Central memory CD4-positive, alpha-beta T cell (primary cell): Measurements from ENCODE around the gene HARBI1.
A peak's percentile ranks its signal among the peaks of the same experiment; 100 is the strongest.
"Not testable (repeated sequence)": the region's sequence is repeated elsewhere in the genome, so short reads cannot be mapped to it uniquely, and the experiment has no call there.

Source experiments
- DNase-seq: peaks from one replicate; pipeline ENCODE4 v3.0.0; 2022

HARBI1 gene

DNA sequence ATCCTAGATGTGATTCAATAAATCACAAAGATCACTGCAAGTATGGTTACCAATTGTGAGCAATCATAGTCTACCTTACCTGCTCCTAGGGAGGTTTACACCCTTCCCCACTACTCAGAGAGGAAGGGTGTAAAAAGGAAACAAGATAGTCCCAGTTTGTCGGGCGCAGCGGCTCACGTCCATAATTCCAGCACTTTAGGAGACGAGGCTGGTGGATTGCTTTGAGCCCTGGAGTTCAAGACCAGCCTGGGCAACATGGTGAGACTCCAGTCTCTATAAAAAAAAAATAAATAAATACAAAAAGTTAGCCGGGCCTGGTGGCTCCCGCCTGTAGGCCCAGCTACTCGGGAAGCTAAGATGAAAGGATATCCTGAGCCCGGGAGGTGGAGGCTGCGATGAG lies 22.2 kb downstream of the HARBI1 start:
- no peak for DNase-seq

DNA sequence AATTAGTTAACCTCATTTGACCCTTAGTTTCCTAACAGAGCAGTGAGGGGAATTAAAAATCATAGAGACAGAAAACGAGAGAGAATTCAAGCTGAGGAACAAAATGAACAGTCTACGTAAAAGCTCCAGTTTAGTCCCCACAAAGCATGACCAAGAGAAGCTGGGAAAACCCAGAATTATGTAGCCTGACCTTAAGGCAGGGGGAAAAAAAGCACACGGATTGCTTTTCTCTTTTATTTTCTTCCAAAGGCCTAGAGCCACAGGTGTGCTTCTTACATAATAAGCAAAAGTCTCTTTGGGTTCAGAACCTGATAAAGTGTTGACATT lies 22.7 kb downstream of the HARBI1 start:
- DNase-seq: no peak

DNA sequence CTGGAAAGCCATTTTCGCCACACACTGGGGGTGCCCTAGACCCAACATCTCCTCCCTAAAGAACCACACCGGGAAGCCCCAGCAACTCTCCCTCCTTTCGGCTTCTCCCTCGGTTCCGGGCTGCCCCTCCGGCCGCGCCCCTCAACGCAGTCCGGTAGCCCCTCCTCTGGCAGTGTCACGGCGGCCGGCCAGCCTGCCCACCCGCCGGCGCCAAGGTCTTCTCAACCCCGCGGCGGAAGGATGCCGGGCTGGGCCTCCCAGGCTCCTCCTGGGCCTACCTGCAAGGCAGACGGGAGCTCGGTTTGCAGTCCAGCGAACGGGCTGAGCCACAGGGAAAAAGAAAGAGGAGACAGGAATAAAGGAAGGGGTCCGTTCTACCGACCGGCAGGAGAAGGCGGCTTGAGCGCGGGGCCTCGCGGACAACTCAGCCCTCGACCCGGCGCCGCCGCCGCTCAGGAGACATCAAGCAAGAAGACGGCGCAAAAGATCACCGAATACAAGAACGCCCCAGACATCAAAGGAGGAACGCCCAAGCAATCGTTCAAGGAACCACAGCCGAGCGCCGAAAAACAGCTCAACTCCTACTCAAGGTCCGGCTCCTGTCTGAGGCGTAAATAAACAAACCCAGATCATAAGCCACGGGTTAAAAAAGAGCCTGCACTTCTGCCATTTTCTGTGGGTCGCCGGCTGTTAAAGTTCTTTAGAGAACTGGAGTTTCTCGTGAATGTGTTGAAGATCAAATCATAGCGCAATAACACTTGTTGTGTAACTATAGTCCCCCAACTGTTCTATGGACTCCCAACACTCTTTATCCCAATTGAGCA lies 23.3 kb downstream of the HARBI1 start, which contains the start of gene AMBRA1:
TSS of gene AMBRA1 (minus strand) at position 474 of the 824 bp plus-strand sequence. CDS start 45,643 bp downstream, outside the sequence.
- peak; percentile 79 for DNase-seq

DNA sequence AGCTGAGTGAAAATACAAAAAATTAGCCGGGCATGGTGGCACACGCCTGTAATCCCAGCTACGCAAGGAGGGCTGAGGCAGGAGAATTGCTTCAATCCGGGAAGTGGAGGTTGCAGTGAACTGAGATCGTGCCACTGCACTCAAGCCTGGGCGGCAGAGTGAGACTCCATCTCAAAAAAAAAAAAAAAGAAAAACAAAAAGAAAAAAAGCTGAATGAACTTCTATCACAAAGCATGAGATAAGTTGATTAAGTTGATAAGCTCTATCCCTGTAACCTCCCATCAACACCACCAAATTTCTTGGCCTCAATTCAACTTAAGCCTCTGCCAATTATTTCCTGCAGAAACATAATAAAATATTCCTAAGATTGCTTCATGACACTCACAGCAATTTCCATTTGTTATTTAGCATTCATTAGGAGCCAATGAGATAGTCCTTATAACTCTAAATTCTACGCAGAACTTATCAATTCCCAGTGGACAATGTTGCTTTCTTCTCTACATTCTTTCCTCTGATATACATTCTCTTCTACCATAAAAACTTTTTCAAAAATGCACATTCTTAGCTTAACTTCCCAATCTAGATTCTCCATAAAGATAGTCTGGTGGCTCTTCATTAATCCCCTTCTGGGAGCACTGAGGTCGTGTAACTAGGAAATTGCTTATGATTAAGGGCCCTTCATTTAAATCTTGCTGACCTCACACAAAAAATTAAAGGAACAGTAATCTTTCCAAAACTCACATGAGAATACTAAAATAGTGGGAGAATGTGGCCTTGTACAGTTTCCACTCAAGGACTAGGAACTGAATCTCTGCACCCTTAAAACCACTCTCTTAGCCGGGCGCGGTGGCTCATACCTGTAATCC lies 26.1 kb downstream of the HARBI1 start:
- DNase-seq: no peak

DNA sequence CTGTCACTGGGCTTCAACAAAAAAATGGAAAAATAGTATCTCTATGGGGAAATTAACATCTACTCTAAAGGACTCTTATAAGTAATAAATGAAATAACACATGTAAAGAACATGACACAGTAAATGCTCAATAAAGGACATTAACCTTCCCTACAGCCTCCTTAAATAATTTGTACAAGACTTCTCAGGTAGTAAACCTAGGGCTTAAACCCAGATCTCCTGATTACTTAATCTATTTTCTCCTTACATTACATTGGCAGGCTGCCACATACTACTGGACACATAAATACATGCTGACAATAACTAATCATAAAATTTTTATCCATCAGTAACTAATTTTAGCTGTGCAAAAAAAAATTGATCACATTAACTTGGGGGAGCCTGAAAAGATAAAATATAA lies 28.1 kb downstream of the HARBI1 start:
- DNase-seq: no peak

DNA sequence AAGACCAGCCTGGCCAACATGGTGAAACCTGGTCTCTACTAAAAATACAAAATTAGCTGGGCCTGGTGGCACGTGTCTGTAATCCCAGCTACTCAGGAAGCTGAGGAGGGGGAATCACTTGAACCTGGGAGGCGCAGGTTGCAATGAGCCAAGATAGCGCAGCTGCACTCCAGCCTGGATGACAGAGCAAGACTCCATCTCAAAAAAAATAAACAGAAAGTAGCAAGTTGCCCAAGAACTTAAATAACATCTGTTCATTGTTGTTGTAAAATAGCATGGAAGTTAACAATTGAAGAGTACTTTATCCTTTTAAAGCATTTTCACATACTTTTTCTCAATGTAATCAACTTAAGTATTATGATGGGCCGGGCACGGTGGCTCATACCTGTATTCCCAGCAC lies 28.9 kb downstream of the HARBI1 start:
- DNase-seq: no peak

DNA sequence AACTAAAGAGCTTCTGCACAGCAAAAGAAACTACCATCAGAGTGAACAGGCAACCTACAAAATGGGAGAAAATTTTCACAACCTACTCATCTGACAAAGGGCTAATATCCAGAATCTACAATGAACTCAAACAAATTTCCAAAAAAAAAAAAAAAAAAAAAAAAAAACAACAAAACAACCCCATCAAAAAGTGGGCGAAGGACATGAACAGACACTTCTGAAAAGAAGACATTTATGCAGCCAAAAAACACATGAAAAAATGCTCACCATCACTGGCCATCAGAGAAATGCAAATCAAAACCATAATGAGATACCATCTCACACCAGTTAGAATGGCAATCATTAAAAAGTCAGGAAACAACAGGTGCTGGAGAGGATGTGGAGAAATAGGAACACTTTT lies 33.5 kb downstream of the HARBI1 start:
- DNase-seq: not testable (repeated sequence)

DNA sequence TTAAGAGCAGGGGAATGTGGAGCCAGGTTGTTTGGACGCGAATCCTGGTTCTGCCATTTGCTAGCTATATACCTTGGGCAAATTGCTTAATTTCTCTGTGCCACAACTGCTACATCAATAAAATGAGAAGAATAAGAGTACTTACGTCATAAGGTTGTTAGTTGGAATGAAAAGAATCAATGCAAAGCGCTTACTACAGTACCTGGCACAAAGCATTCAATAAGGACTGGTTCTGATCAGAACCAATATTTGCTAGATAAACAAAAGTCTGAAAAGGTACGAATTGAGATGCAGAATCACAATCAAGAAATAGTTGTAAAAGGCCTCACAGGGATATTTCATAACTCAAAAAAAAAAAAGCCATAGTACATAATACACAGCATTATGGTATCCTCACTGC lies 34.4 kb downstream of the HARBI1 start:
- DNase-seq: no peak

DNA sequence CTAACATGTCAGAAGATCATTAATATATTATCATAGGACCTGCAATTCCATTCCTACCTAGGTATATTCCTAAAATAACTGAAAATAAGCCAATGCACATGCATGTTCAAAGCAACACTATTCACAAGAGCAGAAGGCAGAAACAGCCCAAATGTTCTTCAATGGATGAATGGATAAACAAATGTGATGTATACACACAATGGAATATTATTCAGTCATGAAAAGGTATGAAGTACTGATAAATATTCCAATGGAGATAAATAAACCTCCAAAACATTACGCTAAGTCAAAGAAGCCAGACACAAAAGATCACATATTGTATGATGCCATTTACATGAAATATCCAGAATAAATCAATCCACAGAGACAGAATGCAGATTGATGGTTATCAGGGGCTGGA lies 40.0 kb downstream of the HARBI1 start:
- no peak for DNase-seq

DNA sequence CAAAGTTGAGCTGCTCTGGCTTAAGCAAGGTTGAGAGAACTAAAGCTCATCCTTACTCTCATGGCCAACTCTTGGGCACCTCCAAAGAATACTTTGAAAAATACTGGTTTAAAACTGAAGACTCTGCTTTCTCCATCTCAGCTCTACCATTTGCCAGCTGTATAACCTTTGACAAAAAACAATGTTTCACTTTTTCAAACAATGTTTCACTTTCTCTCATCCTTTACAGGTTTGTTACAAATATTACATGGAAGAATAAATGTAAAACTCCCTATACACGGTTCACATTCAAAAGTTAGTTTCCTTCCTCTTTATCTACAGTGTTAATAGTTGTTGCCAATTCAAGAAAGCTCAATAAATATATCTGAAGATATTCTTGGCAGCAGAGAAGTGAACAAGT lies 42.4 kb downstream of the HARBI1 start:
- DNase-seq: no peak

DNA sequence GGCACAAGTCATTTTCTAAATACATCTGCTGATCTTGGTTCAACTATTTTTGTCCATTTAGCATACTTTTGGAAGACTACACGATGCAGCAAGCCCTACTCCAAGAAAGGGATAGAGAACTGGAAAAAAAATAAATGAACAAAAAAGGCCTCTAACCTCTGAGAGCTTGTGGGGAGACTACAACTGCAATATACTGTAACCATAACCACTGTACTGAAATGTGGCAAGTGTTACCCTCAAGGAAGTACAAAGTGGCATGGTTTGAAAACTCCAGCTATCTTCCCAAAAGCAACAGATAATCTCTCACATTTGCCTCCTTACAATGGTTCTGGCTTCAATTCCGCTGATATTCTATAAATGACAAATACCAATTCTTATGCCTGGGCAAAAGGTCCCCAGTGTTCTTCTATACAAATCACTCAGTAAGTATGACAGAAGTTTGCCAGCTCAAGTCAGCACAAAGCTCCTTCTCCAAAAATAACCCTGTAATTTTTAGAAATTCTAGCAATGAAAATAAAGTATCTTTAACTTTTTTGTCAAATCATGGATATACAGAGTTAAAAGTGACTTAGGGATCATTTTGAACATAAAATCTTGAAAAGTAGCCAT lies 46.1 kb downstream of the HARBI1 start:
- DNase-seq: no peak

DNA sequence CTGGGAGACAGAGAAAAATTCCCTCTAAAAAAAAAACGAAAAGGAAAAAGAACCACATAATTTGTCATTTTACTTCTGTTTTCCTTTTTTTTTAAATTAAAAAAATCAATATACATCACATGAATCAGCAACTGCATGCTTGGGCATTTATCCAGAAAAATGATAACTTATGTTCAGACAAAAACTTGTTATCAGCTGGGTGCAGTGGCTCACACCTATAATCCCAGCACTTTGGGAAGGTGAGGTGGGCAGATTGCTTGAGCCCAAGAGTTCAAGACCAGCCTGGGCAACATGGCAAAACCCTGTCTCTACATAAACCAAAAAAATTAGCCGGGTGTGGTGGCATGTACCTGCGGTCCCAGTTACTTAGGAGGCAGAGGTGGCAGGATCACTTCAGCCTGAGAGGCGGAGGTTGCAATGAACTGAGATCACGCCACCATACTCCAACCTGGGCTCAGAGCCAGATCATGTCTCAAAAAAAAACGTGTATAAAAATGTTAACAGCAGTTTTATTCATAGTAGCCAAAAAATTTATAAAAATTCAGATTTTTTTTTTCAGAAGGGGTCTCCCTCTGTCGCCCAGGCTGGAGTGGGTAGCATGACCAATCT lies 51.7 kb downstream of the HARBI1 start:
- no peak for DNase-seq

DNA sequence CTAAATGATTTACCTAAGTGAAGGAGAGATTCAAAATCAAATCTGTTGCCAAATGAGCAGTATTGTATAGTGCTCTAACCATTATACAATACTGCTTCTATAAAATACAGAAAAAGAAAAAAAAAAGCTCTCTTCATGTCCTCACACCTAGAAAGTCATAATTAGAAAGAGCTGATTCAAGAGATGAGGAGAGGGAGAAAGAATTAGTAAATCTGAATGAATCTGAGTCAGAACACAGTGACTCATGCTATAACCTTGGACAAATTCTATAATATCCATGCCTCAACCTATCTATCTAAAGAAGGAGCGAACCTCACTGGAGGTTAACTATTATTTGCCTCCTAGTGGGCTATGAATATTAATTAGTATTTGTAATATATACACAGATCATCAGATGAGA lies 52.6 kb downstream of the HARBI1 start:
- DNase-seq: no peak

DNA sequence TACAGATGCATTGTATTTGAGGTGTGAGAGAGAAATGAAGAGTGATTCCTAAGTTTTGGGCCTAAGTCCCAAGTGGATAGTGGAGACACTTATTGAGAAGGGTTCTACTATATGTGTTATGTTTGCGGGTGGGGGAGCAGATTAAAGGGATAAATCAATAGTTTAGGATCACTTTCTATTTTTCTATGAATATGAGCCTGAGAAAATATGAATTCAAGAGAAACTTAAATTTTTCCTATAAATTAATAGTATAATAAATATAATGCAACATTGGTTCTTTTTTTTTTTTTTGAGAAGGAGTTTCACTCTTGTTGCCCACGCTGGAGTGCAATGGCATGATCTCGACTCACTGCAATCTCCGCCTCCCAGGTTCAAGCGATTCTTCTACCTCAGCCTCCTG lies 54.5 kb downstream of the HARBI1 start:
- DNase-seq: no peak

DNA sequence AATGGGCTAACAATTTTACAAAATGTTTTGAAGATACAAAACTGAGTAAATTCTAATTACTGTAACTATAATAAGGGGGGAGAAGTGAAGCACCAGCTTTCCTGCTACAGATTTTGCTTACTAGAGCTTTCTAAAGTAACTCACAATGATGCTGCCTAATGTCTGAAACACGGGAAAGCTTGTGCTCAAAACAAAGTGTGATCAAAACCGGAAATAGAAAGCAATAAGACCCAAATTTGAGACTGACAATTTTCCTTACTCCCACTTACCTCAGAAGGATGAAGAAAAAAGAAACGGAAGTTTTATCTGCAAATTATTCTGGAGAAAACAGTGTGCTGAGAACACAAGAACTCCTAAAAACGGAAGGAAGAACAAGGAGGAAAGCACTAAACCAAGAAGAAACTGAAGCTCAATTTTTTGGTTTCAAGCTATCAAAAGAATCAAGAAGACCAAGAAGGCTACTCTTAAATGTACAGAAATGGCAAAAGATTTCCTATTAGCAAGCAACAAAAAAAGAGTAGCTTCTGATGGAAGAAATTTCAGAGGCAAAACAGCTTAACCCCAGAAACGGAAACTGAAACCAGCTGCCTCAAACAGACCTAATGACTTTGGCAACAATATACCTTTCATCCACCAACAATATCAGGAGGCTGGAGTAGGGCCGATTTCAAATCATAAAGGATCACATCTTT lies 56.6 kb downstream of the HARBI1 start:
- peak; percentile 28 for DNase-seq

DNA sequence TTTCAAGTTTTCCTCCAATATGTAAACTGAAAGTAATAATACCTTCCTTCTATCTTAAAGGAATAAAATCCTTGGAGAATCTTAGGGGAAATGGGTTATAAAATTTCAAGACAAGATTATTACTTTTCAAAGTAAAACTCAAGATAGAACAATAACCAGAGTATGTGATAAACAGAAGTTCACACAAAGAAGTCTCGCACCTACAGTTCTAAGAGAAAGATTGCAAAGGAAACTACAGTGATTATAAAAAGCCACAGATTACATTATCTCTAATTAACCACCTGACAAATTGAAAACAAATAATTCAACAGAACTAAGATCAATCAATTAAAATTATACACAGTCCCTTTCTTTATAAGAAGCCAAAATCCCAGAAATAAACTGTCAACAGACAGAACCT lies 57.2 kb downstream of the HARBI1 start:
- no peak for DNase-seq

DNA sequence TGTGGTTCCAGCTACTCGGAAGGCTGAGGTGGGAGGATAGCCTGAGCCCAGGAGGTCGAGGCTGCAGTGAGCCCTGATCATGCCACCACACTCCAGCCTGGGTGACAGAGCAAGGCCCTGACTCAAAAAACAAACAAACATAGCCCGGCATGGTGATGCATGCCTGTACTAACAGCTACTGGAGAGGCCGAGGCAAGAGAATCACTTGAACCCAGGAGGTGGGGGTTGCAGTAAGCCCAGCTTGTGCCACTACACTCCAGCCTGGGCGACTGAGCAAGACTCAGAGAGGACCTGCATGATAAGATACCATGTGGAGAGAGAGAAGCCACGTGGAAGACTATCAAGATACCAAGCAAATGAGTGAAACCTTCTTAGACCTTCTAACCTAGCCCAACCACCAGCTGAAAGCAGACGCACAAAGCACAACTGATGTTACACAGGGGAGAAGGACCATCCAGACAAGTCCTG lies 59.3 kb downstream of the HARBI1 start:
- DNase-seq: no peak

DNA sequence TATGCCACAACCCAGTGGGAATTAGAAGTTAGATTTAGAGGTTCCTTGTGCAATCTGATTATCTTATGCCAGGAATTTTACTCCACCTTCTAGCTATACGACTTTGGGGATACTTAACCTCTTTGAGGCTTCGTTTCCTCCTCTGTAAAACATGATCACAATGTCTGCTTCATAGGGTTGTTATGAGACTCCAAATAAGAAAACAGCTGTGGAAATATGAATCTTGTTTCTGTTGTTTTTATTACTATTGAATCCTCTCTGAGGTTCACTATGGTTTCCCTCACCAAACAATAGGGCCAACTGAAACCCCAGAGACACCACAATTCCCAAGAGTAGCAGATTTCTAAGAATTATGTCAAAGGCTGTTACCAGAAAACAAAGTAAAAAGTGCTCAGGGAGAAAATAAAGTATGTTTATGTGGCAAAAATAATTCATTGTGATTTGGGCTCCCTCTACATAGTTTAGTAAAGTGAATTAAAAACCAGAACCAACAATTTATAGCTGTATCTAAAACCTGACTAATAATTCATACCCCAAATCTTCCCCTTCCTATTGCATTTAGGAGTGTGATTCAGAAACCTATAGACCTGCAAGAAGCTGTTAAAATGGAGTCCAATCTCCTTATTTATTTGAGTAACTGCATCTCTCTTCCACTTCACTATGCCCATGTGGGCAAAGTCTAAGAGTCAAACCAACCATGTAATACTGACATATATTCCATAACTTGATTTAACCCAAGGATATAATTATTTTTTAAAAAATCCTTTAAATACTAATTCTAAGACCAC lies 61.6 kb downstream of the HARBI1 start:
- no peak for DNase-seq

DNA sequence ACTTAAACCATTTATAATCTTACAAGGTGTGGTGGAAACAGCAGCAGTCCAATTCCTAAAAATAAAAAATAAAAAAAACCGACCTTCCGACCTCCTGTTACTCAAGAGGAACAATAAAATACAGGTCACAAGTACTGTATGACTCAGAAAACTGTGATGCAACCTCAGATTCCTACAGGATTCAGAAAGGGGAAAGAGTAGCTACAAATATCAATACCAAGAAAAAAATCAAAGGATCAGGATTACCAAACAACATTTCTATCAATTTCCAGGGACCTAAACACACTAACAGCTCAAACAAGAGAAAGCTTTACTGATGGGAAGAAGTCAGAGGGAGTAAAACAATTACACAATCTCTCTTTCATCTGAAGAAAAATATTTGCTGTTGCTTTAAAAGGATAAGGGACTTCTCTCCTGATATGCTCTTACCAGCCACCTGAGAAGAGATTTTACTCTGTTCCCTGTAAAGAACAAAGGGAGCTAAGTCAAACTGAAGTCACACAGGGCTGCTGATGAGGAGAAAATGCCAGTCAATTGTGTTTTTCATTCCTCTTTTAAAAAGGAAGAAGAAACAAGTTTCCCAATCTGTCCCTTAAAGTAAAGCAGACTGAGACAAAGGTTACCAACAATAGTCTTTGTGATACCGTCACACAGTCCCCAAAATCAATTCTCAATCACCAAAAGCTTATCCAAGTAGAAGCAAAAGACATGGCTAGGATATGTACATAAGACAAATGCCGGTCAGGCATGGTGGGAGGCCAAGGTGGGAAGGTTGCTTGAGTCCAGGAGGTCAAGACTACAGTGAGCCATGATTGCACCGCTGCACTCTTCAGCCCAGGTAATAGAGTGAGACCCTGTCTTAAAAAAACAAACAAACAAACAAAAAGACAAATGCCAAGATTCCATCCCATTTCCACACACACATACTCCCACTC lies 62.5 kb downstream of the HARBI1 start:
- DNase-seq: no peak

DNA sequence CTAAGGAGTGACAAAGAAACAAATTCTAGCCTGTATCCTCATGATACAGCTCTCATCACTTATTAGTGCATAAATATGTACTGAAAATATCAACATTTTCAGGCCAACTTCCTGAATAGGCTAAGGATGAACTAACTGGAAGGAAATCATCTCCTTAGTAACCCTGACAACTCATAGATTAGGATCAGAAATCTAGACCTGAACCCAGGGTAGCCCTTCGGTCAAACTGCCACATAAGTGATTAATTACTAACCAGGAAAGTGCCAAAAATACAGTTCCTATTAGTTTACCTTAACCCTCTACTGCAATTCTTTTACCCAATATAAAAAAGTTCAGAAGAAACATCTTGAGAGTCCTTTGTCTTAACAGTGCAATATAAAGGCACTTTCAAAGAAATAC lies 63.2 kb downstream of the HARBI1 start:
- no peak for DNase-seq
